ENCODE measurements around the gene TTLL3.

TTLL3 gene

DNA sequence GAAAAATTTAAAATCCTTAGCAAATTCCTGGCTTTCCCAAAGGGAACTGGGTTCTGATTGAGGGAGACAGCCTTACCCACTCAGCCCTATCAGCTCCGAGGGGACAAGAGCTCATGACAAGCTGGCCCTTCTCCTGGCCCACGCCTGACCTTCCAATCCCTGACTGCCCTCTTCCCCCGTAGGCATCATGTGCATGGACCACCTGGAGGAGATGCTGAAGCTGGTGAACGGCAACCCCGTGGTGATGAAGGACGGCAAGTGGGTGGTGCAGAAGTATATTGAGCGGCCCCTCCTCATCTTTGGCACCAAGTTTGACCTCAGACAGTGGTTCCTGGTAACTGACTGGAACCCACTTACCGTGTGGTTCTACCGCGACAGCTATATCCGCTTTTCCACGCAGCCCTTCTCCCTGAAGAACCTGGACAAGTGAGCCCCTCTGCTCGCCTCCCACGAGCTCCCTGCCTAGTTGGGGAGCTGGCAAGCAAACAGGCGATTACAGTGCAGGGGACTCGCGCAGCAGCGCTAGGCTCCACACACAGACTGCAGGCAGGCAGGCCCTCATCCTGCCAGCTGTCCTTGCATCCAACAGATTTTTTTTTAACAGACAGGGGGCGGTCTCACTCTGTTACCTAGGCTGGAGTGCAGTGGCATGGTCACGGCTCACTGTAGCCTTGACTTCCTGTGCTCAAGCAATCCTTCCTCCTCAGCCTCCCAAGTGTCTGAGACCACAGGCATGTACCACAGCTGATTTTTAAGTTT, 16.9 kb downstream of the TTLL3 start:
- no peak for DNase-seq (ENCODE audit: low spot score)
- H3K4me3 ChIP-seq, result no peak overlapping the region
- H3K27ac ChIP-seq, result no peak overlapping the region
- TF ChIP-seq, protein P1, sequence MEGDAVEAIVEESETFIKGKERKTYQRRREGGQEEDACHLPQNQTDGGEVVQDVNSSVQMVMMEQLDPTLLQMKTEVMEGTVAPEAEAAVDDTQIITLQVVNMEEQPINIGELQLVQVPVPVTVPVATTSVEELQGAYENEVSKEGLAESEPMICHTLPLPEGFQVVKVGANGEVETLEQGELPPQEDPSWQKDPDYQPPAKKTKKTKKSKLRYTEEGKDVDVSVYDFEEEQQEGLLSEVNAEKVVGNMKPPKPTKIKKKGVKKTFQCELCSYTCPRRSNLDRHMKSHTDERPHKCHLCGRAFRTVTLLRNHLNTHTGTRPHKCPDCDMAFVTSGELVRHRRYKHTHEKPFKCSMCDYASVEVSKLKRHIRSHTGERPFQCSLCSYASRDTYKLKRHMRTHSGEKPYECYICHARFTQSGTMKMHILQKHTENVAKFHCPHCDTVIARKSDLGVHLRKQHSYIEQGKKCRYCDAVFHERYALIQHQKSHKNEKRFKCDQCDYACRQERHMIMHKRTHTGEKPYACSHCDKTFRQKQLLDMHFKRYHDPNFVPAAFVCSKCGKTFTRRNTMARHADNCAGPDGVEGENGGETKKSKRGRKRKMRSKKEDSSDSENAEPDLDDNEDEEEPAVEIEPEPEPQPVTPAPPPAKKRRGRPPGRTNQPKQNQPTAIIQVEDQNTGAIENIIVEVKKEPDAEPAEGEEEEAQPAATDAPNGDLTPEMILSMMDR (IDR thresholded peaks at IDR 0.05), result no peak

DNA sequence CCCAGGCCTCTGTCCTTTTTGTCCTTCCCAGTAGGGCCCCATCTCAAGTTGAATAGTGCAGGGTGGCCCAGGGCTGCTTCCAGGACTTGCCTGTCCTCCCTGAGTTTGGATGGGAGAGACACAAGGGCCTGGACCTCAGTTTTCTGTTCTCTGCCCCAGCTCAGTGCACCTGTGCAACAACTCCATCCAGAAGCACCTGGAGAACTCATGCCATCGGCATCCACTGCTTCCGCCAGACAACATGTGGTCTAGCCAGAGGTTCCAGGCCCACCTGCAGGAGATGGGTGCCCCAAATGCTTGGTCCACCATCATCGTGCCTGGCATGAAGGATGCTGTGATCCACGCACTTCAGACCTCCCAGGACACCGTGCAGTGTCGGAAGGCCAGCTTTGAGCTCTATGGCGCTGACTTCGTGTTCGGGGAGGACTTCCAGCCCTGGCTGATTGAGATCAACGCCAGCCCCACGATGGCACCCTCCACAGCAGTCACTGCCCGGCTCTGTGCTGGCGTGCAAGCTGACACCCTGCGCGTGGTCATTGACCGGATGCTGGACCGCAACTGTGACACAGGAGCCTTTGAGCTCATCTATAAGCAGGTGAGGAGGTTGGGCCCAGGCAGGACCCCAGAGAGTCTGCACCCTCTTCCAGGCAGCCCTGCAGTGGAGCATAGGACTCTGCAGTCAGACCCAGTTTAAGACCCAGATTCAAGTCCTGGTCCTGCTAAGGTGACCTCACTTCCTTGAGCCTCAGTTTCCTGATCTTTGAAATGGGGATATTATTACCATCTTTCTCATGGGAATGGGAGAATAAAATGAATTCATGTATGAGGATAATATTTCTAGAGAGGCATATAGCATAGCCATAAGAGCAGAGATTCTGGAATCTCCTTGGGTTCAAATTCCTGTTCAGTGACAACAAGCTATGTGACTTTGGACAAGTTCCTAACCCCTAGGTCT, 19.0 kb downstream of the TTLL3 start:
- DNase-seq (ENCODE audit: low spot score), result no peak
- TF ChIP-seq, protein P1 (IDR thresholded peaks at IDR 0.05), result no peak

DNA sequence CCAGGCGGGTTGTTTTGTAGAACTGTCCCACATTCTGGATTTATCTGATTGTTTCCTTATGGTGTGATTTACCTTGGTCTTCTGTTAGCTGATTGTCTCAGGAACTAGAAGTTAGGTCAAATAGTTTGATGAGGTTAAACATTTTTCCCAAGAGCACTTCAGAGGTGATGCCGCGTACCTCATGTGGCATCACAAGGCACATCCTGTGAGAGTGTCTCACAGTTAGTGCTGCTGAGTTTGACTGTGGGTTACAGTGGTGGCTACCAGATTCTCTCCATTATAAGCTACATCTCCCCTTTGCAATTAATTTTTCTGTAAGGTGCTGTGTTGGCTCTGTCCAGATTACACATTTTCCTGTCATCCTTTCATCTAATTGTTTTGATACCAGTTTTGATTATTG, 21.2 kb downstream of the TTLL3 start:
- TF ChIP-seq, protein P1 (IDR thresholded peaks at IDR 0.05), result no peak

More for the DNA sequence above, 19.0 kb downstream of the TTLL3 start:
- no peak overlapping the region for H3K4me3 ChIP-seq
- no peak overlapping the region for H3K27ac ChIP-seq

DNA sequence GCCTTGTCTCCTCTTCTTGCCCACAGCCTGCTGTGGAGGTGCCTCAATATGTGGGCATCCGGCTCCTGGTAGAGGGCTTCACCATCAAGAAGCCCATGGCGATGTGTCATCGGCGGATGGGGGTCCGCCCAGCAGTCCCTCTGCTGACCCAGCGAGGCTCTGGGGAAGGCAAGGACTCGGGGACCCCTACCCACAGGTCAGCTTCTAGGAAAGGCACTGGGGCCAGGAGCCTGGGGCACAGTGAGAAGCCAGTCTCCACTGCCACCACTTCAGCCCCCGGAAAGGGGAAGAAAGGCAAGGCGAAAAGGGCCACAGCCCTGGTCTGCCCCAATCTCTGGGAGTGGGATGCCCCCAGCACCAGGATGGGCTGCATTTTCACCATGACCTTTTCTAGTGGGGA, 23.0 kb downstream of the TTLL3 start:
- no peak overlapping the region for H3K4me3 ChIP-seq
- no peak overlapping the region for H3K27ac ChIP-seq
- TF ChIP-seq, protein P1 (IDR thresholded peaks at IDR 0.05), result no peak
- DNase-seq (ENCODE audit: low spot score), result no peak

More for the DNA sequence above, 21.2 kb downstream of the TTLL3 start:
- no peak for DNase-seq (ENCODE audit: low spot score)
- H3K27ac ChIP-seq, result no peak overlapping the region
- no peak overlapping the region for H3K4me3 ChIP-seq

DNA sequence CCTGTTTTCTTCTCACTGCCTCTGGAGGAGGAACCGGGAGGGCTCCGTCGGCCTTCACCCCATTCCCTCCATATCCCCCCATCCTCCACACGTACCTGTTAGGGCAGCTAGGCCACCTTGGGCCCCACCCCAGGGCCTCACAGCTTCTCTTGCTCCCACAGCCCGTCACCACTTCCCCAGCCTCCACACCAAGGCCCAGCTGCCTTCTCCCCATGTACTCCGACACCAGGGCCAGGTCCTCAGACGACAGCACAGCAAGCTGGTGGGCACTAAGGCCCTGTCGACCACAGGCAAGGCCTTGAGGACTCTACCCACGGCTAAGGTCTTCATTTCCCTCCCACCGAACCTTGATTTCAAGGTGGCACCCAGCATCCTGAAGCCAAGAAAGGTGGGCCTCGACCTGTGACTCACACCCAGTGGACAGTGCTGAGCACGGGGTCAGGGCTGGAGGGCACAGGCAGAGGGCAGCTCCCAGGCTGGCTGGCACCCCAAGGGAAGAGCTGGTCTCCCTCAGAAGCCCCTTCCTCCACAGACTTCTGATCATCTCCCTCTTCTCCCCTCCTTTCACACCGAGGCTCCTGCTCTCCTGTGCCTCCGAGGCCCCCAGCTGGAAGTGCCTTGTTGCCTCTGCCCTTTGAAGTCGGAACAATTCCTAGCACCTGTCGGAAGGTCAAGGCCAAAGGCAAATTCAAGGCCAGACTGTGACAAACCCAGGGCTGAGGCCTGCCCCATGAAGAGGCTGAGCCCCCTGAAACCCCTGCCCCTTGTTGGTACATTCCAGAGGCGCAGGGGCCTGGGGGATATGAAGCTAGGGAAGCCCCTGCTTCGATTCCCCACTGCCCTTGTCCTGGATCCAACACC, 24.7 kb downstream of the TTLL3 start:
- Histone ChIP-seq H3K4me3 (no peak overlapping the region), H3K27ac (no peak overlapping the region)
- no peak for DNase-seq (ENCODE audit: low spot score)
- TF ChIP-seq, protein P1 (IDR thresholded peaks at IDR 0.05), result no peak

DNA sequence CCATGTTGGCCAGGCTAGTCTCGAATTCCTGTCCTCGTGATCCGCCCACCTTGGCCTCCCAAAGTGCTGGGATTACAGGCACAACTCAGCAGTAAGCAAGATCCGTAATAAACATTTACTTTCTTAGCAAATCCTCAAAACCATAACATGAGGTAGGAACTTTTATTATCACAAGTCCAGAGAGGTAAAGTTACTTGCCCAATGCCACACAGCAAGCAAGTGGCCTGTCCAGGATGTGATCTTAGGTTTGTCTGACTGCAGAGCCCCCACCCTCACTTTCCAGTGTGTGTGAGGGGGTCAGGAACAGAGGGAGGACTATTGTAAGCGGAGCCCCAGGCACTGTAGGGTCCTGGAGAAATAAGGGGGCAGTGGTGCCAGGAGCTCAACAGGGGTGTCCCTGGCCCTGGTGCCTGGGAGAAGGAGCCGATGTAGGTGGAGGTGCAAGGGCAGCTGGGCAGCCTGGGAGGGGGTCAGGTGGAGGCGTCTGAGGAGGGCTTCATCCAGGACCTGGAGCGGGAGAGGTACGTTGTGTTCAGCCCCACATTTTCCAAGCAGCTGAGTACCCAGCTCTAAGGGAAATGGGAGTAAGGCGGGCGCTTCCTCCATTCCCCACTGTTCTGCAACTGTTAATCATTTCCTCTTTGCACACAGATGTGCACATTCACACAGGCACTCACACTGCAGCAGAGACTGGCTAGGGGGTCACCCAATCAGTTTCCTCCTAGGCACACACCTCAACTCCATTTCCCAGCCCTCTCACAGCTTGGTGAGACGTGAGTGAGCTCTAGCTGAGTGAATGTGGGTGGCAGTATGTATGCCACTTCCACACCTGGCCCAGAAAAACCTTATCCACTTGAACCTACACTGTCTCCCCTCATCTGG, 27.9 kb downstream of the TTLL3 start:
- Histone ChIP-seq H3K27ac (no peak overlapping the region), H3K4me3 (no peak overlapping the region)
- DNase-seq (ENCODE audit: low spot score), result no peak
- TF ChIP-seq, protein P1 (IDR thresholded peaks at IDR 0.05), result no peak

Measured in coronary artery (tissue), 2 donors.